ENCODE measurements around the gene PACS1.

Gene PACS1

DNA sequence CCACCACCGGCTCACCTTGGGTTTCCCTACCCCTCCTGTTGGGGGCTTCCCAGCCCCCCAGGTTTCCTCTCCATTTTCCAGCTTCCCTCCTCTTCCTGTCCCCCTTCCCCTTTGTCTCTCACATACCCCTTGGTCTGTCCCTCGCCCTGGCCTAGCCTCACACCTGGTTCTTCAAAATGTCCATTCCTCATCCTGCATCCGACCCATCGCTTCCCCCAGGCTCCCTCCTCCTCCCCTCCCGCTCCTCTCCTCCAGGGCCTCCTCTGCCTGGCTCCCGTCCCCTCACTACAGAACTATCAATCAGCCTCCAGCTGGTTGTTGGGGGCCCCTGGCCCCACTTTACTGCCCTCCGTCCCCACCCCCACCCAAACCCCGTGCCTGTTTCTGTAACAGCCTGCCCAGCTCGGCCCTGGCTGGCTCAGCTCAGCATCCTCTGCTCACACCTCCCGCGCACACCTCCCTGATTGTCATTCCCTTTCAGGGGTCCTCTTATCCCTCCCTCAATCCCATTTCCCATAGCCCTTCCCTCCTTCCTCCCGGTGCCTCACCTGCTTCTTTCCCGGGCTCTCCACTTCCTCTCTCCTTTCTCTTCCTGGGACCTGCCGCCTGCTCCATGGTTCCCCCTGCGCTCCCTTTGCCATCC, 209.1 kb downstream of the PACS1 start:
- DNase-seq, result no peak

DNA sequence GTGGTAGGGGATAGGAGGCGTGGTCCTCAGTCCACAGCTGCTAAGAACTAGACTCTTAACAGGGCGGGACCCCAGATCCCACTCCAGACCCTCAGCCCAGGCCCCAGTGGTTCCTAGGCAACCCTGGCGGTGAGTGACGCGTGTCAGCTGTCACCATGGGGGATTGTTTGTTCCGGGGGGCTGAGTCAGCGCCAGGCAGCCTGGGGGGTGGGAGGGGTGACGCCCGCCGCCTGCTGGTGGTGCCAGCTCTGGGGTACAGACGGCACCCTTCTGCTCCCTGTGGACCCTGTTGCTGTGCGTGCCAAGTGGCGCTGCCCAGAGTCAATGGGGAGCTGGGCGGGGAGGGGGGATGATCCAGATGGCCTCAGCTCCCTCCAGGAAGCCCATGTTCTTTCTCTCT, 210.4 kb downstream of the PACS1 start:
- no peak for DNase-seq

DNA sequence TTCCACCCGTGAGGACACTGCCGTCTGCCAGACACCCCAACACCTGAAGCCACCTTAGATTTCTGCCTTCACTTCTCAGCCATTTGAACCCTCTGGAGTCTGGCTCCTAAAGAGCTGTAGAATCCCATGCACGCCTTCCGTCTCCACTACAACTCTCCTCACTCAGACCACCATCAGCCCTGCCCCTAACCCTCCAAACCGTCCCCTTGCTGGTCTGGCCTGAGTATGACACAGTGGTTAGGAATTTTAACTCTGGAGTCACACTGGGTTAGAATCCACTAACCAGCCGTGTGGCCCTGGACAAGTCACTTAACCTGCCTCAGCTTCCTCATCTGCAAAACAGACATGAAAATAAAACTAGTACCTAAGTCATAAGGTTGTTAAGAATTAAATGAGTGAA, 210.9 kb downstream of the PACS1 start:
- DNase-seq, result no peak

DNA sequence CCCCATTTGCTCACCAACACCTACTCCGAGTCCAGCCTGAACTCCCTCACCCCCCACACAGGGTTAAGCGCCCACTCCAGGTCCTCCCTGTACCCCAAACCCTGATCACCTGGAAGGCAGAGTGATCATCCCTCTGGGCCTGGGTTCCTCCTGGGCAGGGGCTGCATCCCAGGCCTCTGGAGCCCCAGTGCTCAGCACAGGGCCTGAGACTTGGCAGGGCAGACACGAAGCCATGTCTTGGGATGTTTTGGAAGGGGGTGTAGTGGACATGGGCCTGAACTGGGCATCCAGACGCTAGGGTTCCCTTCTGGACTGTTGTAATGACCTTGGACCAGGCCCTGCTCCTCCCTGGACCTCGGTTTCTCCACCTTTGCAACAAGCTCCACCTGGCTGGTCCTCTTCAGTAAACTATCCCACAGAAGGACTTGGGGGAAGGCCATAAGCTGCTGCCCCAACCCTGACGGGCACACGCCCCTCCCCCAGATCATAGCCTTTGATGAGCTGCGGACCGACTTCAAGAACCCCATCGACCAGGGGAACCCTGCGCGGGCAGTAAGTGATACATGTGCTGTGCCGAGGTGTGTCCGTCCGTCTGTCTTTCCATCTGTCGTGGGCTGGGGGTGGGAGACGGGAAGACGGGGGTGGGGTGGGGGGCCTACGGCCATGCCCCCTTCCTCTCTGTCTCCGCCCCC, 211.8 kb downstream of the PACS1 start:
- DNase-seq, result no peak

DNA sequence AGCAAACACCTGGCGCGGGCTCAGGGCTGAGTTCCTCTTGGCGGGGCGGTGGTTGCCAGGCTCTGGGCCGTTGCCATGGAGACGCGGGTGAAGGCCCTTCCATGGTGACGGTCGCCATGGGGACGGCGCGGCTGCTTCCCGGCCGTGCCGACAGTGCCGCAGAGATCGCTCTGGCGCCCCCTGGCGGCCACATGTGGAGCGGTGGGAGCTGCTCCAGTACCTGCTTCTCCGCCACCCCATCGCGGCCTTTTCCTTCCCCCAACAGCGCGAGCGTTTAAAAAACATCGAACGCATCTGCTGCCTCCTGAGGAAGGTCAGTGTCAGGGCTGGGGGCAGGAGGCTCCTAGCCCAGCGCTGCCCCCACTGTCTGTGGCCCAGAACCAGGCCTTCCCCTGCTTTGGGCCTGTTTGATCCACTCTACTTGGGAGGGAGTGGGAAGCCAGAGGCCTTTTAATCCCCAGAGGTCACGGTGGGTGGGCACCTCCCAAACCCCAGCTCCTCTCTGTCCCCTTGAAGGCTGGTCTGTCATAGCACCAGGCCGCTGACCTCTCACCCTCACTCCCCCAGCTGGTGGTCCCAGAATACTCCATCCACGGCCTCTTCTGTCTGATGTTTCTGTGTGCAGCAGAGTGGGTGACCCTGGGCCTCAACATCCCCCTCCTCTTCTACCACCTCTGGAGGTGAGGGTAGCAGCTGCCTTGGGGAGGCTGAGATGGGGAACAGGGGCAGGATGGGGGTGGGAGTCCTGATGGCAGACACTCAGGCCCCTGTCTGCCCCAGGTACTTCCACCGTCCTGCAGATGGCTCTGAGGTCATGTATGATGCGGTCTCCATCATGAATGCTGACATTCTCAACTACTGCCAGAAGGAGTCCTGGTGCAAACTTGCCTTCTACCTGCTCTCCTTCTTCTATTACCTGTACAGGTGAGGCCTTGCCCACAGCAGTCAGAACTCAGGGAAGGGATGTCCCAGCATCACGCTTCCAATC, 212.7 kb downstream of the PACS1 start:
- peak; percentile 93 to 96 for DNase-seq

DNA sequence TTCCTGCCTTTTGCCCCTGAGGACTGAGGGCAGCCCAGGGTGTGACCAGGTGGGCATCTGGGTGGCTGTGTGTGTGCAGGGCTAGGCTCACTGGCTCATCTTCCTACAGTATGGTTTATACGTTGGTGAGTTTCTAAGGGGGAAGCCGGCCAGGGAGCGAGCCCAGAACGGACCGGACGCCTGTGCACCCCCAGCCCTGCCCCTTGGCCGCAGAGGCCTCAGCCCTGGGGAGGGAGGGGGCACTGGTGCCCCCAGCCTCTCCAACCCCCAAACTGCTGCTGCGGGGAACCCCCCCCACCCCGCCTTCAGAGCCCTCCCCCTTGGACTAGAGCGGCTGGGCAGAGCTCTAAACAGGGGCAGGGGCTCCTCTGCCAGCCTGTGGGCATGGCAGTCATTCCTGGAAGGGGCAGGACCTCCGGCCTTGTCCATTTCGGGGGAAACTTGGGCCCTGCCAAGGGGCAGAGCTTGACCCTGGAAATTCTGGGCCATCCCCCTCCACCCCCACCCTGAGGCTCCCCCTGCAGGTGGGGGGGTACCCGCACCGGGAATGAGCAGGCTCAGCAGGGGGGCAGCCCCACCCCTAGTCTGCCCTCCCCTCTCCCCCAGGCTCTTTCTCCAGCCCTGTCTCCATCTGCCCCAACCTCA, 213.5 kb downstream of the PACS1 start:
- no peak for DNase-seq

DNA sequence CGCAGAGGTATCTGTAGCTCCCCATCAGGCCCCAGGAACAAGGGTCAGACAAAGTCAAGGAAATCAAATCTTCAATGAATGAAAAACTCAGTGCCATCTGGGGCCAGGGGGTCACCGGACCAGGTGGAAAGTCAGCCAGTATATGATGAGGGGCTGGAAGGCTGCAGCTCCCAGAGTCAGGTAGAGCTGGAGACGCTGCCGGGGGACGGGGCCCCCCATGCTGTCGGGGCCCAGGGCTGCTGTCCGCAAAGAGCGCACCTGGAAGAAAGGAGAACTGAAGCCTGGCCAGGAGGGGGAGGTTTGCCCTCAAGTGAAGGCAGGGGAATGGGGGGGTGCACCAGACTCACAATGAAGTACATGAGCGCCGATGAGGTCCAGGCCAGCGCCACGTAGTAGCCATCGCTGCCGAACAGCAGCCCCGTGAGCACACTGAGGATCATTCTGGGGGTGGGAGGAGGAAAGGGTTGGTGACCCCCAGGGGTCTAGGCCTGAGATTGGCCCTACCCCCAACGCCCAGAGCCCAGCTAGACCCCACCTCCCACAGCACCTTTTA, 214.5 kb downstream of the PACS1 start:
- no peak for DNase-seq

DNA sequence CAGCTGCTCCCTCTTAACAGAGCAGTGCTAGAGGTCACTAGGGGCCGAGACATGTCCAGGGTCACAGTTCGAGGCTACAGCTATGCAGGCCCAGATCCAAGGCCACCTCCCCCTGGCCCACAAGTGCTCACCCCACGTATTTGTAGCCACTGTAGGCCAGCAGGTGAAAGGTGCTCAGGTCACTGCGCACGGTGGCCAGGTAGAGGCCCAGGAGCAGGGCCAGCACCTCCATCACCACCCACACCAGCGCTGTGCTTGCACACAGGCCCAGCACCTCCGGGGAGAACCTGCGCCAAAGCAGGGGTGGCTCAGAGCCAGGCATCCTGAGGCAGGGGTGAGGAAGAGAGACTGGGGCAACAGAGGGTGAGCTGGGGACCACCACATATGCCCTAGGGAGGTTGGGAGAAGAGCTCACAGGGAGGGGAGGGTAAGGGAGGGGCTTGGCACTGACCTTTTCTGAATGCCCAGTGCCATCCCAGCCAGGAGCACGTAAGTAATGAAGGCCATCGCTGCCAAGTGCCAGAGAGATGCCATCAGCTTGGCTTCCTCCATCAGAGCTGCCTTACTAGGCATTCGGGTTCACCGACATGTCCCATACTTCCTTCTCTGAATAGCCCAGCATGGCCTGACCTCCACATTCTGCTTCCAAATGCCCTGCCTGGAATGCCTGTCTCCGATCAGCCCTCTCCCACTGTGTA, 215.3 kb downstream of the PACS1 start:
- DNase-seq, result no peak

DNA sequence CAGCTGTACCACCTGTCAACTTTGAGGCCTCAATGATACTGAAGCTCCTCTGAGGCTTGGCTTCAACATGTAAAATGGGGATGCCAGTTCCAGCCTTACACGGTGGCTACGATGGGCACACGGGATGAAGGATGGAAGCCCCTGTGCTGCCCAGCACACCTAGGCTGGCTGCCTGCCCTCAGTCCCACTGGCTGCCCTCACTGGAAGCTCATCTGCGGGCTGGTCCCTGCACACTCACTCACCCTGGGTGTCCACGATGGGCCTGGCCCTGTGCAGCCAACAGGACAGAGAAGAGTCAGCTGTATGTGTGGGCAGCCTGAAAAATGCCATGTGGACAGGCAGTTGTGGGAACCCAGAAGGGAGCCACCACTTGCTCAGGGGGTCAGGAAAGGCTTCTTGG, 216.6 kb downstream of the PACS1 start:
- DNase-seq, result no peak

DNA sequence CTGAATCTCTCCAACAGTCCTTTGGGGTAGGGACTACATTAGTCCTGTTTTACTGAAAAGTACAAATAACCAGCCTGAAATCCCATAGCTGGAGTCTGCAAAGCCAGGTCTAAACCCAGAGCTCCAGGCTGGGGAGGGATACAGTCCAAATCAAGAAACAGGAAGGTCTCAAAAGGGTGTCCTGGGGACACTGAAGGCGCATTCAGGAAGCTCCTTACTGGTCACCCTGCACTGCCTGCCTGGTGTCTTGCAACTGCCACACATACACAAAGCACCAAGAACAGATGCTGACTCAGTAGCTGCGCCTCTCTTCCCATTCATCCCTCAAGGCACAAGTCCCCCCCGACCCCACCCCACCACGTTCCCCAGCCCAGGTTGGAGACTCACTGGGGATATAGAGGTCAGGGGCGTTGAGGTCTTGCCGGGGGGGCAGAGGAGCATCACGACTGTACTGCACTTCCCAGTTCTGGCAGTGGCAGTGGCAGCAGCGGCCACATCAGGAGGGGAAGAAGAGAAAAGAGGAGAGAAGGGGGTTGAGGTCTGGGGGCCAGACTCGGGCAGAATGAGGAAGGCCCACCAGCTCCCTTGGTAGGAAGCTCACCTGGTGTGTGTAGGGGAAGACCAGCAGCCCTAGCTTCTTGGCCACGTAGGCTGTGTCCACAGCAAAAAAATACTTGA, 217.3 kb downstream of the PACS1 start:
- peak; percentile 20 to 31 for DNase-seq

DNA sequence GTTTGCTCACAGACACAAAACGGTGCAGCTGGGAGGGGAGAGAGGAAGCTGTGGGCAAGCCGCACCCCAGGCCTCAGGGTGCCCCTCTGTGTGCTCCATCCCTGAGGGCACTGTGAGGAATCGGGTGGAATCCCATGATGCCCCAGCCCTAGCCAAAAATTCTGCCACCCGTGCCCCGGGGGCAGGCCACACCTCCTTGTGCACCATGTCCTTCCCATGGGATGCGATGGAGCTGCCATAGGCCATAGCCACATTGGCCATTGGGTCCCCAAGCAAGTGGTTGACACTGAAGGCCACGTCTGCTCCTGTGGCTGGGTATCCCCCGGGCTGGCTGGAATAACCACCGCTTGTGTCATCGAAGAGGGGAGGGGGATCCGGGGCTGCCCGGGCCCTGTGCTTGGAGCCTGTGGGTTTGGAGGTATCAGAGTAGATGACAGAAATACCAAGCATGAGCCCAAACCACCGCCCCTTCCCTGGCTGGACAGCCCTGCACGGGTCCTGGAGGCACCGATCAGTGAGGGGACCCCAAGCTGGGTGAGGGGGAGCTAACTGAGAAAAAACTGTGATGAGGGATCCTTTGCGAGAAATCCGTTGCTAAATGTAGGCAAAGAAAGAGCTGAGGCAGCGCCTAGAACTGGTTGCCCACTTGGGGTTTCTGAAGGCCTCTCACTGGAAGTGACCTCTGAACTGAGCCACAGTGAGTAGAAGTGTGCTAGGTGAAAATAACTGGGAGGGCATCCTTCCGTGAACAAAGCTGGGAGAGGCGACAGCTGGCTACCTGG, 218.0 kb downstream of the PACS1 start:
- DNase-seq, result no peak

DNA sequence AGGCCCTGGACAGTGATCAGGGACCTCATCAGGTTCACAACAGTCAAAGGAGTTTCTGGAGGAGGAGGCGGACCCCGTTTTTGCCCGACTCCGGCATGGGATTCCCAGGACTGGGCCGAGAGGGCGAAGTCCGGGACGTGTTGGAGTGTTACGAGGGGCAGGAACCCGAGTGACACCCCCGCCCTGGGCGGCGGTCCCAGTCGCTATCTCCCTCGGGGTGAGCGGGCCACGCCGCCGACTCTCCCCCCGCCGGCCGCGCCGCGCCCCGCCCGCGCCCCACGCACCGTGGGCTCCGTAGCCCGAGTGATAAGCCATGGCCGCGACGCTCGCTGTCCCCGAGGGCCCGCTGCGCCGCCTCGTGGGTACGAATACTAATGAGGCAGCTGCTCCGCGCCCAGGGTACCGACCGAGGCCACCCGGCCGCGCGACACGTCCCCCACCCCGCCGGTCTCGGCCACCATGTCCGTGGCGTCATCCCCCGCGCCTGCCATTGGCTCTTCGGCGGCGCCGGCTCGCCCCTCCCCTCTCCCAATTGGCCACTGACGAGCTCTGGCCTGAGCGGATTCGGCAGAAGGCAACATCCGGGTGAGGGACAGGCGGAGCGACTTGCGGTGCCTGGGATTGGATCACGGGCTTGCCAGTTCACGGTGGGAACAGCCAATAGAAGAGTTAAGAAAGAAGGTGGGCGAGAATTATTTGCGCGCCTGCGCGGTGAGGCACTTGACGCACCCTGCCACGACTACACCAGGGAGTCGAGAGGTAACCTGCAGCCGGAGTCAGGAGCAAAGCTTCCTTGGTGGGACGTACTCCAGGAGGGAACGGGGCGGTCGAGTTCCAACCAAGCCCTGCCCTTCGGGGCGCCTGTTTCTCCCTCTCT, 218.8 kb downstream of the PACS1 start, which contains the start of gene YIF1A:
TSS of gene YIF1A (minus strand) at position 473 of the 877 bp plus-strand sequence. CDS start at position 315, 158 bp downstream.
- peak; percentile 97 to 99 for DNase-seq

DNA sequence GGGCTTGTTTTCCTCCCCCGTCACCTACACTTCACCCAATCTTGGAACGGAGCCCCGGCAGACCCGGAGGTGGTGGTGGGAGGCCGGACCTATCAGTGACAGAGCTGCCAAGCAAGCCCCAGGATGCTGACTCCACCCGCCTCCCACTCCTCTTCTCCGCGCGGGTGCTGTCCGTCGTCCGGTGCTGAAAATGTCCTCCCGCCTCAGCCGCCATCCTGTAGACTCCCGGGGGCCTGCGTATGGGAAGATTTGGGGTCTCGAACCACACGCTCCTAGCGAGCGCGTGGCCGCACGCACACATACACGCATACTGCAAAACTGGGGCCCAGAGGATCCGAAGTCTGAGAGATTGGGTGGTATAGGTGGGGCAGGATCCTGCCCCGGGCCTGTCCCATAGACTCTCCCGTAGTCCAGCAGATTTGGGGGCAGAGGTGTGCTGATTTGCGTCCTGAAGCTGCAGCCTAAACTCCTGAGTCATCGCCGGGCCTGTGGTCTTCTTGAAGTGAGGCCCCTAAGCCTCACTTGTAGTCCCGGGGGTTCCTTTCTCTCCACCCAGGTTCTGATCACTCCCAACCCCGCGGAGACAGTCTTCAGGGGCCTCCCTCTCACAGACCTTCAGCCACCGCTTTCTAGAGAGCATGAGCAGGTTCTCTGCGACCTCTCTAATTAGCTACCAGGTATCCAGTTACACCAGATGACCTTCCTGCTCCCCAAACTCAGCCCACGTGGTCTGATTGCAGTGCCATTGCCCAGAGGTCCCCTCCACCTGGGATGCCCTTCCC, 219.7 kb downstream of the PACS1 start:
- peak; percentile 65 to 79 for DNase-seq

DNA sequence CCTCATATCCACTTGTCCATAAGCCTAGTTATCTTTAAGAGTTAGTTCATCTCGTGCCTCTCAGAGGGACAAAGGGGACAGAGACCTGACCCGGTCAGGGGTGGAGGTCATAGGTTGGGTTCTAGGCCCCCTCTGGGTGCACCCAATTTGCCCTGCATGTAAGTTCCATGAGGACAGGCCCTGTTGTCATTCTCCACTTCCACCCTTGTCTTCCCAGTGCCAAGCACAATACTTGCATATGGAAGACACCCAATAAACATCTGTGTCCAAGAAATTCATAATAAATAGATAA, 220.2 kb downstream of the PACS1 start:
- DNase-seq, result no peak

DNA sequence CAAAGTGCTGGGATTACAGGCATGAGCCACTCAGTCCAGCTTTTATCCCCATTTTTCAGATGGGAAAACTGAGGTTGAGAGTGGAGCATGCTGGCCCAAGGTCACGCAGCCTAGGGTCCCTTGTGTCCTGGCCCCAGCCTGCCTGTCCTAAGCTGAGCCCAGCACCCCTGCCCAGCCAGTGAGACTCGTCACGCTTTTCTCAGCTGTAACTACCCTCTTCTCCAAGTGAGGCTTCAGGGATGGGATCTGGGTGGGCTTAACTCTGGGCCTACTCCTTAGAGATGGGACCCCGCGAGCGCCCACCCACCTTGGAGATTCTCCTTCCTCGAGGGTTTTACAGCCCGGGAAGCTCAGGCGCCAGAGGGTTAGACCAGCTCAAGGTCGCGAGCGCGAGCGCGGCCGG, 221.2 kb downstream of the PACS1 start:
- no peak for DNase-seq

DNA sequence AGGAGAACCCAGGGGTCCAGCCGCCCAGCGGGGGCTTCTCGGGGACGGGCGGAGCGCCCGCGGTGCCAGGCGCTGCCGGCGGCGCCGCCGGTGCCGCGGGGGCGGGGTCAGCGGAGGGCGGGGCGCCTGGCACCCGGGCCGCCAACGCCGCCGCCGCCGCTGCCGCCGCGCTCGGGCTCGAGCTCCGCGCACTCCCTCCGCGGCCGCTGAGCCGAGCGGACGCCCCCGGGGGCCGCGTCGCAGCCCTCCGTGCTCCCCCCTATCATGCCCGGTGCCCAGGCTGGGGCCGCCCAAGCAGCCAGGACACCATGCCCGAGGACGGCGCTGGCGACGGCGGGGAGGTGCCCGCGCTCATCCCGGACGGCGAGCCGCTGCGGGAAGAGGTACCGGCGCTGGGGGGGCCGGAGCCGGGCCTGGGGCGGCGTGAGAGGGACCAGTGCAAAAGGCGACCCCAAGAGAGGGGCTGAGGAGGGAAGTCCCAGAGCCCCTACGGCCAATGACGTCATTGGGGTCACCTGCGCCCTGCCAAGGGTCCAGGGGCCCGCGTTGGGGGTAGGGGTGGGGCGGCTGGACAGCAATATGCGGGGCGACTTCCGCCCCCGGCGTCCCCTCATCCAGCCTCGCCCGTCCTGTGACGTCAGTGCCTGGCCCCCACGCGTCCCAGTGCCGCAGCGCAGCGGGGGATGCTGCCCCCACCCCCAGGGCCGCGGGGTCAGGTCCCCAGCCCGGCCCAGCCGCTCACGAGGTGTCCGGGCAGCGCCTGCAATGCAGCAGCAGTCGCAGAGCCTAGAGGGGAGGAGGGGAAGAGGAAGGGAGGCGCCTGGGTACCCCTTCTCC, 221.9 kb downstream of the PACS1 start, which contains the start of gene TMEM151A:
TSS of gene TMEM151A (plus strand) at position 189 of the 837 bp plus-strand sequence. CDS start at position 309, 120 bp downstream.
- no peak for DNase-seq

DNA sequence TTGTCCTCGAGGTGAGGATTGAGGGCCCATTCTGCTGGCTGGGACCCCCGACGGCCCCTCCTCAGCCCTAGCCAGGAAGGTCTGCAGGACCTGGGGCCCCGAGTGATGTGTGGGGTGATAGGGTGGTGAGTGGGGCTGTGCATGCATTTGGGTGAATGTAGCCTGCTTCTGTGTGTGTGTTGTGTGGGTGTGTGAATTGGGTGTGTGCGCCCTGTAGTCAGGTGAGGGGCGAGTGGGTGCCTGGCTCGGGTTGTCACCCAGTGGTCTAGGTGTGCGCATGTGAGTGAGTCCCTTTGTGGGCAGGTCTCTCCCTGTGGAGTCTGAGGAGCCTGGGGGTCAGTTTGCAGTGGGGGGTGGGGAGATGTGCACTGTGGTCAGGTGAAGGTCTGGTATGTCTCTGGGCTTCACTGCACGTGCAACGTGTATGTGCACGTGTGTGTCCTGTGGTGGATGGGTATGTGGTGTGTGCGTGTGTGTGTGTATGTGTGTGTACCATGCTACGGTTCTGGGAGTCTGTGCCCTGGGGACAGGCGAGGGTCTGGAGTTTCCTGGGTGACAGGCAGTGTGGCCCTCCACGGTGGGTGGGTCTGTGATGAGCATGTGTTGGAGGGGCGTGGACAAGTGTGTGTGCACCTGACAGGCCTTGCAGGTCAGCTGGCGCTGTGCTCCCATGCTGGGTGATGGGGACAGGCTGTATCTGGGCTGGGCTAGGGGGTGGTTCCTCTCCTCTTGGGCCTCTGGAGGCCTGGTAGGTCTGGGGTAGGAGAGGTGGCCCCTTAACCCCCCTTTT, 222.7 kb downstream of the PACS1 start:
- no peak for DNase-seq

Measured in inflammatory macrophage treated with lipopolysaccharide for 1 hour (primary cell).